HL-60 (cell line): ENCODE results near the gene FOXP2.

Experiments
- GABPA ChIP-seq: IDR thresholded peaks from 2 replicates; pipeline ENCODE4 v1.6.1; 2012; ENCODE audit warnings: low read depth
- POLR2AphosphoS5 ChIP-seq: IDR thresholded peaks from 2 replicates; pipeline ENCODE4 v1.6.1; 2012; ENCODE audit warnings: low read depth
- REST ChIP-seq: IDR thresholded peaks from 2 replicates; pipeline ENCODE4 v1.6.1; 2012; ENCODE audit warnings: low read depth; ENCODE audit not compliant: insufficient replicate concordance
- TF ChIP-seq, protein P1 (sequence below): IDR thresholded peaks from one replicate; pipeline ENCODE4 v1.5.1; 2011; ENCODE audit warnings: low read length, control low read depth, inconsistent platforms; ENCODE audit not compliant: insufficient read depth

DNA sequence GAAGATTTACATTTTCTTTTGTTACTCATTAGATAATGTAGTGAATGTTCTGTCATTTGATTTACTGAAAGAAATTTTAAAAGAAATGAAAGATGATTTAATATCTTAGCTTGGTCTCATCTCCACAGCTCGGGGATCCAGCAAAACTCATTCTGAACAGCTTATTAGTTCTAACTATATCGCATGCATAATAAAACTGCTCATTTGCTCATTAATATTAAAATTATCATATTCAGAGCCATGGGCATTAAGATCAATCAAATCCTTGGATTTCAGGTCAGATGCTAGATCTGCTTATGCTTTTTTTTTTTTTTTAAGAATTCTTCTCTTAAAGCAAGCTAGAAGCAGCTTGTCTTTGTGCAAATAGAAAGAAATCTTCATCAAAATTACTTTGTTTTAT, 246.1 kb downstream of the FOXP2 start:
- TF ChIP-seq, protein P1, sequence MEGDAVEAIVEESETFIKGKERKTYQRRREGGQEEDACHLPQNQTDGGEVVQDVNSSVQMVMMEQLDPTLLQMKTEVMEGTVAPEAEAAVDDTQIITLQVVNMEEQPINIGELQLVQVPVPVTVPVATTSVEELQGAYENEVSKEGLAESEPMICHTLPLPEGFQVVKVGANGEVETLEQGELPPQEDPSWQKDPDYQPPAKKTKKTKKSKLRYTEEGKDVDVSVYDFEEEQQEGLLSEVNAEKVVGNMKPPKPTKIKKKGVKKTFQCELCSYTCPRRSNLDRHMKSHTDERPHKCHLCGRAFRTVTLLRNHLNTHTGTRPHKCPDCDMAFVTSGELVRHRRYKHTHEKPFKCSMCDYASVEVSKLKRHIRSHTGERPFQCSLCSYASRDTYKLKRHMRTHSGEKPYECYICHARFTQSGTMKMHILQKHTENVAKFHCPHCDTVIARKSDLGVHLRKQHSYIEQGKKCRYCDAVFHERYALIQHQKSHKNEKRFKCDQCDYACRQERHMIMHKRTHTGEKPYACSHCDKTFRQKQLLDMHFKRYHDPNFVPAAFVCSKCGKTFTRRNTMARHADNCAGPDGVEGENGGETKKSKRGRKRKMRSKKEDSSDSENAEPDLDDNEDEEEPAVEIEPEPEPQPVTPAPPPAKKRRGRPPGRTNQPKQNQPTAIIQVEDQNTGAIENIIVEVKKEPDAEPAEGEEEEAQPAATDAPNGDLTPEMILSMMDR: no peak
- no peak for TF ChIP-seq GABPA
- TF ChIP-seq POLR2AphosphoS5: no peak
- no peak for TF ChIP-seq REST
